K562 (cell line): ENCODE measurements around the gene ZMIZ1. TPM values are rescaled to one million over a fixed set of nuclear protein-coding genes. Genes with fewer than 3 reads are reported as not detected.

ENCODE experiments used
- CC2D1A ChIP-seq: fragments of 450-650 bp; IDR thresholded peaks from 2 replicates; pipeline ENCODE4 v1.6.1; 2017; ENCODE audit warnings: mild to moderate bottlenecking
- CREB1 ChIP-seq, 2 experiments: sonication (generic) in 1 of 2; formaldehyde crosslinking in 1 of 2; IDR thresholded peaks; 2 replicates each; pipeline versions ENCODE4 v1.6.1 to v1.8.0; 2012 to 2022; ENCODE audit warnings: inconsistent platforms in 1 of 2, mild to moderate bottlenecking in 1 of 2, missing genetic modification reagents in 1 of 2, moderate library complexity in 1 of 2
- DACH1 ChIP-seq: fragments of 450-650 bp; IDR thresholded peaks from 2 replicates; pipeline ENCODE4 v1.6.1; 2018; ENCODE audit not compliant: partially characterized antibody
- EGR1 ChIP-seq: fragments of 450-650 bp; conservative IDR thresholded peaks from 2 replicates; pipeline ENCODE4 v1.6.1; 2017; ENCODE audit warnings: mild to moderate bottlenecking
- ELK1 ChIP-seq: sonication (generic); formaldehyde crosslinking; IDR thresholded peaks from 2 replicates; pipeline ENCODE4 v1.8.1; 2022; ENCODE audit warnings: missing genetic modification reagents
- FOXA3 ChIP-seq, 2 experiments: fragments of 450-650 bp in 1 of 2; sonication (generic) in 1 of 2; formaldehyde crosslinking; IDR thresholded peaks in 1 of 2; conservative IDR thresholded peaks in 1 of 2; 2 replicates each; pipeline versions ENCODE4 v1.4.0 to v1.8.0; 2020 to 2022; ENCODE audit warnings: mild to moderate bottlenecking in 2 of 2, missing genetic modification reagents in 1 of 2
- MAFK ChIP-seq: IDR thresholded peaks from 2 replicates; pipeline ENCODE4 v1.6.1; 2011; ENCODE audit warnings: low read length, improper control_type of control experiment
- NONO ChIP-seq, 2 experiments: fragments of 200-400 bp in 1 of 2; fragments of 450-650 bp in 1 of 2; formaldehyde crosslinking in 1 of 2; IDR thresholded peaks; 2 replicates each; pipeline ENCODE4 v1.6.1; 2017; ENCODE audit warnings: low read depth in 2 of 2, mild to moderate bottlenecking in 2 of 2, moderate library complexity in 2 of 2, low read length in 1 of 2
- RB1 ChIP-seq: fragments of 450-650 bp; IDR thresholded peaks from 2 replicates; pipeline ENCODE4 v1.6.1; 2017; ENCODE audit warnings: low read depth, mild to moderate bottlenecking
- RCOR1 ChIP-seq, 2 experiments: IDR thresholded peaks; 2 replicates each; pipeline ENCODE4 v1.6.1; 2012; ENCODE audit warnings: low read depth in 2 of 2, low read length in 2 of 2, borderline replicate concordance in 1 of 2, improper control_type of control experiment in 1 of 2
- RREB1 ChIP-seq: fragments of 250-450 bp; sonication (Bioruptor Pico); IDR thresholded peaks from 2 replicates; pipeline ENCODE4 v1.4.0; 2020
- STAT5A ChIP-seq: IDR thresholded peaks from 2 replicates; pipeline ENCODE4 v1.6.1; 2012; ENCODE audit warnings: low read length, inconsistent platforms, borderline replicate concordance
- ZBTB49 ChIP-seq: sonication (generic); formaldehyde crosslinking; IDR thresholded peaks from 2 replicates; pipeline ENCODE4 v1.8.0; 2022; ENCODE audit warnings: missing genetic modification reagents, mild to moderate bottlenecking, borderline replicate concordance
- ZKSCAN8 ChIP-seq: fragments of 200-800 bp; sonication (Bioruptor generic); IDR thresholded peaks from 2 replicates; pipeline ENCODE4 v1.6.1; 2016; ENCODE audit warnings: missing genetic modification characterization, missing compliant biosample characterization
- ZNF121 ChIP-seq: sonication (generic); formaldehyde crosslinking; conservative IDR thresholded peaks from 2 replicates; pipeline ENCODE4 v1.8.0; 2022; ENCODE audit warnings: missing genetic modification reagents
- ZNF197 ChIP-seq: fragments of 200-800 bp; sonication (Bioruptor generic); IDR thresholded peaks from 2 replicates; pipeline ENCODE4 v1.6.1; 2016; ENCODE audit warnings: low read depth, missing genetic modification characterization, missing compliant biosample characterization
- ZNF766 ChIP-seq: fragments of 200-800 bp; sonication (Bioruptor generic); conservative IDR thresholded peaks from 2 replicates; pipeline ENCODE4 v1.6.1; 2016; ENCODE audit warnings: missing genetic modification characterization, missing compliant biosample characterization
- polyA plus RNA-seq, 8 experiments: library from polyadenylated mRNA; depleted of rRNA in 4 of 8; stranded (reverse) in 5 of 8; unstranded in 3 of 8; fragments of >200 nt; fragmentation: Nextera tagmentation in 2 of 8; fragmentation: Illumina TruSeq in 1 of 8; extraction: Ambion mirVana in 2 of 8; extraction: Trizol in 1 of 8; gene quantifications; 2 replicates each; pipeline versions ENCODE4 v1.2.1 to v1.2.3, GENCODE V29; 2011 to 2014; ENCODE audit warnings: inconsistent platforms in 1 of 8, missing spikeins in 1 of 8
- total RNA-seq, 7 experiments: library from RNA; depleted of rRNA in 6 of 7; stranded (reverse); fragments of >200 nt in 6 of 7; fragmentation: Illumina TruSeq in 2 of 7; extraction: Trizol in 2 of 7; gene quantifications; 2 replicates each; pipeline versions ENCODE4 v1.2.1 to v1.2.3, GENCODE V29; 2011 to 2021; ENCODE audit warnings: low replicate concordance in 1 of 7

The ZMIZ1 gene
- total and polyA plus RNA-seq, 9 of the 15 experiments (the other 6 are each of a cell fraction or from before 2014, with no cell fraction given), result 1.0 to 37.3 (median 4.3) TPM

- TF ChIP-seq CC2D1A (peak; percentile 42; the same call in 1 of the 2 replicates), ZNF766 (CRISPR knock-in tag) (peak; percentile 75), ZNF197 (0 out of 2 replicates have a peak, but pooled peaks have one; percentile 13), ELK1 (CRISPR knock-in tag) (0 out of 2 replicates have a peak, but pooled peaks have one; percentile 40), CREB1 (IDR thresholded peaks at IDR 0.05) (peak; percentile 51; the same call in 1 of the 2 replicates), CREB1 (CRISPR knock-in tag; IDR thresholded peaks at IDR 0.05) (0 out of 2 replicates have a peak, but pooled peaks have one; percentile 16), ZBTB49 (peak; percentile 71; the same call in 1 of the 2 replicates), ZKSCAN8 (no peak), DACH1 (peak; percentile 14), FOXA3 (CRISPR knock-in tag; conservative IDR thresholded peaks at IDR 0.05 in 1 of 2, IDR thresholded peaks at IDR 0.05 in 1 of 2) (peak in 1 of 2 experiments; percentile 92; a peak in 3 of 4 replicates), MAFK (no peak), RB1 (no peak), NONO (IDR thresholded peaks at IDR 0.05; ENCODE audit: low read depth in 2 of 2, low read length in 1 of 2) (peak in 1 of 2 experiments; percentile 54; a peak in 1 of 4 replicates), STAT5A (peak; percentile 79), EGR1 (peak; percentile 51), ZNF121 (CRISPR knock-in tag) (no peak), RREB1 (CRISPR knock-in tag) (no peak), RCOR1 (IDR thresholded peaks at IDR 0.05; ENCODE audit: borderline replicate concordance in 1 of 2, low read depth in 2 of 2, low read length in 2 of 2) (peak; percentile 1 to 74; a peak in 2 of 4 replicates)
Measured at GRCh38 chr10:79027147-79028055, 41.4 kb upstream of the ZMIZ1 start (continued).
